Ishikawa (cell line): ENCODE results near the gene APBA2.

Experiments
- EP300 ChIP-seq: IDR thresholded peaks from 2 replicates; pipeline ENCODE4 v1.6.1; 2012; ENCODE audit warnings: borderline replicate concordance
- FOXM1 ChIP-seq: IDR thresholded peaks from 2 replicates; pipeline ENCODE4 v1.6.1; 2012; ENCODE audit warnings: low read depth, borderline replicate concordance
- TEAD4 ChIP-seq: IDR thresholded peaks from 2 replicates; pipeline ENCODE4 v1.6.1; 2012

- no peak for TF ChIP-seq EP300
- no peak for TF ChIP-seq FOXM1
- no peak for TF ChIP-seq TEAD4
Measured at GRCh38 chr15:29053661-29054131, 167.9 kb downstream of the APBA2 start.
